HepG2 (cell line): Measurements from ENCODE around the gene ZXDC. TPM values are rescaled to one million over a fixed set of nuclear protein-coding genes. Genes with fewer than 3 reads are reported as not detected.

Experiments
- EHMT2 ChIP-seq: fragments of 200-600 bp; sonication (generic); IDR thresholded peaks from 2 replicates; pipeline ENCODE4 v1.7.0; 2017; ENCODE audit warnings: antibody characterized with exemption, low read depth, low read length, borderline replicate concordance
- GATAD1 ChIP-seq: IDR thresholded peaks from 2 replicates; pipeline ENCODE4 v1.6.1; 2016; ENCODE audit warnings: missing genetic modification reagents, missing compliant biosample characterization
- GLMP ChIP-seq: sonication (generic); formaldehyde crosslinking; IDR thresholded peaks from 2 replicates; pipeline ENCODE4 v1.9.0; 2021; ENCODE audit warnings: missing genetic modification reagents, mild to moderate bottlenecking, borderline replicate concordance
- HIC2 ChIP-seq: sonication (generic); formaldehyde crosslinking; IDR thresholded peaks from 2 replicates; pipeline ENCODE4 v1.9.0; 2022; ENCODE audit warnings: low read depth, missing genetic modification reagents
- SRSF1 ChIP-seq: fragments of 200-400 bp; formaldehyde crosslinking; optimal IDR thresholded peaks from 2 replicates; pipeline ENCODE3; 2017; ENCODE audit warnings: mild to moderate bottlenecking, low read depth, low read length, moderate library complexity
- STAT6 ChIP-seq: sonication (generic); formaldehyde crosslinking; IDR thresholded peaks from 2 replicates; pipeline ENCODE4 v1.4.0; 2020; ENCODE audit warnings: missing genetic modification reagents, mild to moderate bottlenecking, borderline replicate concordance
- THAP8 ChIP-seq: sonication (generic); formaldehyde crosslinking; IDR thresholded peaks from 2 replicates; pipeline ENCODE4 v1.5.1; 2020; ENCODE audit warnings: missing genetic modification reagents, mild to moderate bottlenecking, borderline replicate concordance
- ZNF263 ChIP-seq: sonication (generic); formaldehyde crosslinking; IDR thresholded peaks from 2 replicates; pipeline ENCODE4 v1.4.0; 2020; ENCODE audit warnings: missing genetic modification reagents
- ZNF264 ChIP-seq: sonication (generic); formaldehyde crosslinking; IDR thresholded peaks from 2 replicates; pipeline ENCODE4 v1.4.0; 2020; ENCODE audit warnings: missing genetic modification reagents
- ZNF30 ChIP-seq: sonication (generic); formaldehyde crosslinking; IDR thresholded peaks from 2 replicates; pipeline ENCODE4 v1.5.0; 2020; ENCODE audit warnings: mild to moderate bottlenecking, missing genetic modification reagents
- polyA plus RNA-seq, 8 experiments: library from polyadenylated mRNA; depleted of rRNA in 3 of 8; stranded (reverse) in 7 of 8; unstranded in 1 of 8; fragments of >200 nt; fragmentation: Illumina TruSeq in 4 of 8; extraction: Trizol in 4 of 8; gene quantifications; 2 replicates each; pipeline versions ENCODE4 v1.2.1 to v1.2.3, GENCODE V29; 2011 to 2016; ENCODE audit warnings: low read depth in 4 of 8, missing spikeins in 1 of 8, mixed read lengths in 1 of 8; ENCODE audit not compliant: insufficient read depth in 1 of 8
- total RNA-seq, 5 experiments: library from RNA; depleted of rRNA; stranded (reverse); fragments of >200 nt; fragmentation: Illumina TruSeq; extraction: Trizol; gene quantifications; 2 replicates each; pipeline ENCODE4 v1.2.3, GENCODE V29; 2016; ENCODE audit warnings: low read depth in 1 of 5
- TF ChIP-seq, protein P1 (sequence below): sonication (generic); formaldehyde crosslinking; IDR thresholded peaks from 2 replicates; pipeline ENCODE4 v1.4.0; 2020; ENCODE audit warnings: mild to moderate bottlenecking, missing genetic modification reagents
- TF ChIP-seq, protein P2 (sequence below): IDR thresholded peaks from 2 replicates; pipeline ENCODE4 v1.6.1; 2016; ENCODE audit warnings: mild to moderate bottlenecking, missing biosample characterization, missing genetic modification reagents
- TF ChIP-seq, protein P3 (sequence below): IDR thresholded peaks from 2 replicates; pipeline ENCODE4 v1.6.1; 2012; ENCODE audit warnings: inconsistent platforms
- TF ChIP-seq, protein P4 (sequence below): sonication (generic); formaldehyde crosslinking; IDR thresholded peaks from 2 replicates; pipeline ENCODE4 v1.4.0; 2020; ENCODE audit warnings: mild to moderate bottlenecking, missing genetic modification reagents
- TF ChIP-seq, protein P5 (sequence below): sonication (generic); formaldehyde crosslinking; IDR thresholded peaks from 2 replicates; pipeline ENCODE4 v1.4.0; 2020; ENCODE audit warnings: mild to moderate bottlenecking, low read depth, missing genetic modification reagents

The ZXDC gene
- total and polyA plus RNA-seq, 2 of the 13 experiments (the other 11 are each of a cell fraction or from before 2014, with no cell fraction given) = 17.6 to 21.2 TPM

DNA sequence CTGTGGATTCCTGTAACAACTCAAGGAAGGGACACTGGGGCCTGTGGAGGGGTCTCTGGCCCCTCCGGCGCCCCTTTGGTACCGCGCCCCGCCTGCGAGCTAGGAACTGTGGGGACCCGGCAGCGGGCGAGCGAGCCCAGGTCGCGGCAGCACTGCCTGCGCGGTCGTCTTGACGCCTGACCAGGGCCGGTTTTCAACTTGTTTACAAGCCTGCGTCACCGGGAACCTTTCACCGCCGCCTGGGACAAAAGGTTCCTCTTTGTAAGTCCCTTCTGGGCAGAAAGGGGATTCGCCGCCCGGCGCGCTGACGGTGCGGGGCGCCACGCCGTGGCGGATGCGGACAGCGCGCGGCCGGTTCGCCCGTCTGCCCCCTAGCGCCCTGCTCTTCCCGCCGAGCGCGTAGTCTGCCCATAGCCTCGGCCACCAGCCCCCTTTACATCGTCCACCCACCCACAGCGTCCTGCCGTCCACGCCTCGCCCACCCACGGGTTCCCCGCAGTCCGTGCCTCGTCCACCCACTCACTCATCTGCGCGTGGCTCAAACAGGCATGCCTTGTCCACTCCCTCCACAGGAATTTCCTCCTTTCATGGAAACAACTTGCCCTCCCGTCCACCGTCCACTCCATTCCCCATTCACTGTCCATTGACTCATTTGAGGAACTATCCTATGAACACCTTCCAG is 86.4 kb downstream of the ZXDC start (continued):
- no peak; the same call in 1 of the 2 replicates for TF ChIP-seq STAT6 (CRISPR knock-in tag)
- TF ChIP-seq, protein P1, sequence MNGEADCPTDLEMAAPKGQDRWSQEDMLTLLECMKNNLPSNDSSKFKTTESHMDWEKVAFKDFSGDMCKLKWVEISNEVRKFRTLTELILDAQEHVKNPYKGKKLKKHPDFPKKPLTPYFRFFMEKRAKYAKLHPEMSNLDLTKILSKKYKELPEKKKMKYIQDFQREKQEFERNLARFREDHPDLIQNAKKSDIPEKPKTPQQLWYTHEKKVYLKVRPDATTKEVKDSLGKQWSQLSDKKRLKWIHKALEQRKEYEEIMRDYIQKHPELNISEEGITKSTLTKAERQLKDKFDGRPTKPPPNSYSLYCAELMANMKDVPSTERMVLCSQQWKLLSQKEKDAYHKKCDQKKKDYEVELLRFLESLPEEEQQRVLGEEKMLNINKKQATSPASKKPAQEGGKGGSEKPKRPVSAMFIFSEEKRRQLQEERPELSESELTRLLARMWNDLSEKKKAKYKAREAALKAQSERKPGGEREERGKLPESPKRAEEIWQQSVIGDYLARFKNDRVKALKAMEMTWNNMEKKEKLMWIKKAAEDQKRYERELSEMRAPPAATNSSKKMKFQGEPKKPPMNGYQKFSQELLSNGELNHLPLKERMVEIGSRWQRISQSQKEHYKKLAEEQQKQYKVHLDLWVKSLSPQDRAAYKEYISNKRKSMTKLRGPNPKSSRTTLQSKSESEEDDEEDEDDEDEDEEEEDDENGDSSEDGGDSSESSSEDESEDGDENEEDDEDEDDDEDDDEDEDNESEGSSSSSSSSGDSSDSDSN (CRISPR knock-in tag) = peak; percentile 90
- TF ChIP-seq, protein P2, sequence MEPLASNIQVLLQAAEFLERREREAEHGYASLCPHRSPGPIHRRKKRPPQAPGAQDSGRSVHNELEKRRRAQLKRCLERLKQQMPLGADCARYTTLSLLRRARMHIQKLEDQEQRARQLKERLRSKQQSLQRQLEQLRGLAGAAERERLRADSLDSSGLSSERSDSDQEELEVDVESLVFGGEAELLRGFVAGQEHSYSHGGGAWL = peak; percentile 53; the same call in 1 of the 2 replicates
- TF ChIP-seq, protein P3, sequence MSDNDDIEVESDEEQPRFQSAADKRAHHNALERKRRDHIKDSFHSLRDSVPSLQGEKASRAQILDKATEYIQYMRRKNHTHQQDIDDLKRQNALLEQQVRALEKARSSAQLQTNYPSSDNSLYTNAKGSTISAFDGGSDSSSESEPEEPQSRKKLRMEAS = peak; percentile 79
- TF ChIP-seq SRSF1 = no peak
- TF ChIP-seq GATAD1 = peak; percentile 21
- TF ChIP-seq EHMT2 = no peak
- TF ChIP-seq ZNF30 (CRISPR knock-in tag) = no peak
- TF ChIP-seq, protein P4, sequence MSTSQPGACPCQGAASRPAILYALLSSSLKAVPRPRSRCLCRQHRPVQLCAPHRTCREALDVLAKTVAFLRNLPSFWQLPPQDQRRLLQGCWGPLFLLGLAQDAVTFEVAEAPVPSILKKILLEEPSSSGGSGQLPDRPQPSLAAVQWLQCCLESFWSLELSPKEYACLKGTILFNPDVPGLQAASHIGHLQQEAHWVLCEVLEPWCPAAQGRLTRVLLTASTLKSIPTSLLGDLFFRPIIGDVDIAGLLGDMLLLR = peak; percentile 66; the same call in 1 of the 2 replicates
- peak; percentile 78 for TF ChIP-seq ZNF263
- TF ChIP-seq HIC2 = no peak
- no peak; the same call in 1 of the 2 replicates for TF ChIP-seq THAP8 (CRISPR knock-in tag)
- TF ChIP-seq, protein P5, sequence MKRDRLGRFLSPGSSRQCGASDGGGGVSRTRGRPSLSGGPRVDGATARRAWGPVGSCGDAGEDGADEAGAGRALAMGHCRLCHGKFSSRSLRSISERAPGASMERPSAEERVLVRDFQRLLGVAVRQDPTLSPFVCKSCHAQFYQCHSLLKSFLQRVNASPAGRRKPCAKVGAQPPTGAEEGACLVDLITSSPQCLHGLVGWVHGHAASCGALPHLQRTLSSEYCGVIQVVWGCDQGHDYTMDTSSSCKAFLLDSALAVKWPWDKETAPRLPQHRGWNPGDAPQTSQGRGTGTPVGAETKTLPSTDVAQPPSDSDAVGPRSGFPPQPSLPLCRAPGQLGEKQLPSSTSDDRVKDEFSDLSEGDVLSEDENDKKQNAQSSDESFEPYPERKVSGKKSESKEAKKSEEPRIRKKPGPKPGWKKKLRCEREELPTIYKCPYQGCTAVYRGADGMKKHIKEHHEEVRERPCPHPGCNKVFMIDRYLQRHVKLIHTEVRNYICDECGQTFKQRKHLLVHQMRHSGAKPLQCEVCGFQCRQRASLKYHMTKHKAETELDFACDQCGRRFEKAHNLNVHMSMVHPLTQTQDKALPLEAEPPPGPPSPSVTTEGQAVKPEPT (CRISPR knock-in tag) = peak; percentile 68; the same call in 1 of the 2 replicates
- TF ChIP-seq ZNF264 (CRISPR knock-in tag) = 0 out of 2 replicates have a peak, but pooled peaks have one; percentile 37
- TF ChIP-seq GLMP (CRISPR knock-in tag) = peak; percentile 74; the same call in 1 of the 2 replicates
